Measurements from ENCODE around the gene FAM98B.
"Not testable (repeated sequence)": the region's sequence is repeated elsewhere in the genome, so short reads cannot be mapped to it uniquely, and the experiment has no call there.

Gene FAM98B

GRCh38 chr15:38453971-38454695 is at the start of gene FAM98B:
TSS of gene FAM98B (plus strand) at chr15:38454127. CDS start at chr15:38454162, 35 bp downstream.
- DNase-seq (ENCODE audit: low spot score): peak; percentile 36
- FAIRE-seq: no peak

GRCh38 chr15:38406436-38406835 is 47.5 kb upstream of the FAM98B start:
- FAIRE-seq (no peak), DNase-seq (ENCODE audit: low spot score) (no peak)

GRCh38 chr15:38408576-38408975 is 45.4 kb upstream of the FAM98B start:
- DNase-seq (ENCODE audit: low spot score): no peak
- no peak for FAIRE-seq

- no peak for FAIRE-seq
- DNase-seq (ENCODE audit: low spot score): no peak
Measured at GRCh38 chr15:38411902-38412301, 42.0 kb upstream of the FAM98B start.

GRCh38 chr15:38412466-38412865 is 41.5 kb upstream of the FAM98B start:
- FAIRE-seq: no peak

GRCh38 chr15:38414357-38414756 is 39.6 kb upstream of the FAM98B start:
- DNase-seq (ENCODE audit: low spot score) (peak; percentile 18), FAIRE-seq (no peak)

More at GRCh38 chr15:38412466-38412865, 41.5 kb upstream of the FAM98B start:
- DNase-seq (ENCODE audit: low spot score): no peak

GRCh38 chr15:38421069-38421690 is 32.7 kb upstream of the FAM98B start:
- FAIRE-seq (no peak), DNase-seq (ENCODE audit: low spot score) (no peak)

GRCh38 chr15:38424101-38424552 is 29.8 kb upstream of the FAM98B start:
- no peak for DNase-seq (ENCODE audit: low spot score)
- FAIRE-seq: no peak

- FAIRE-seq: no peak
- DNase-seq (ENCODE audit: low spot score): no peak
Measured at GRCh38 chr15:38425269-38425668, 28.7 kb upstream of the FAM98B start.

- DNase-seq (ENCODE audit: low spot score) (no peak), FAIRE-seq (no peak)
Measured at GRCh38 chr15:38427380-38427779, 26.5 kb upstream of the FAM98B start.

- DNase-seq (ENCODE audit: low spot score) (no peak), FAIRE-seq (no peak)
Measured at GRCh38 chr15:38430106-38430760, 23.7 kb upstream of the FAM98B start.

- DNase-seq (ENCODE audit: low spot score) (no peak), FAIRE-seq (no peak)
Measured at GRCh38 chr15:38436993-38437392, 16.9 kb upstream of the FAM98B start.

GRCh38 chr15:38437603-38438002 is 16.3 kb upstream of the FAM98B start:
- not testable (repeated sequence) for DNase-seq (ENCODE audit: low spot score); FAIRE-seq

GRCh38 chr15:38438031-38438986 is 15.6 kb upstream of the FAM98B start:
- no peak for FAIRE-seq
- DNase-seq (ENCODE audit: low spot score): no peak

GRCh38 chr15:38440353-38441129 is 13.4 kb upstream of the FAM98B start:
- FAIRE-seq: no peak
- peak; percentile 40 for DNase-seq (ENCODE audit: low spot score)

GRCh38 chr15:38441130-38441519 is 12.8 kb upstream of the FAM98B start:
- DNase-seq (ENCODE audit: low spot score): no peak
- FAIRE-seq: no peak

GRCh38 chr15:38454696-38455090 is 766 bp downstream of the FAM98B start:
- DNase-seq (ENCODE audit: low spot score) (no peak), FAIRE-seq (no peak)

GRCh38 chr15:38455092-38455491 is 1.2 kb downstream of the FAM98B start:
- DNase-seq (ENCODE audit: low spot score) (no peak), FAIRE-seq (no peak)

- FAIRE-seq: peak; percentile 10
Measured at GRCh38 chr15:38458646-38459045, 4.7 kb downstream of the FAM98B start.

GRCh38 chr15:38459480-38459879 is 5.6 kb downstream of the FAM98B start:
- DNase-seq (ENCODE audit: low spot score) (no peak), FAIRE-seq (no peak)

More at GRCh38 chr15:38458646-38459045, 4.7 kb downstream of the FAM98B start:
- DNase-seq (ENCODE audit: low spot score): no peak

Measured in RCC 7860 (cell line).